Fibroblast of skin of right biceps (primary cell): ENCODE measurements around the gene WNT7A.

Experiments
- DNase-seq: peaks from one replicate; pipeline ENCODE4 v3.0.0-alpha.2; 2013

WNT7A gene

DNA sequence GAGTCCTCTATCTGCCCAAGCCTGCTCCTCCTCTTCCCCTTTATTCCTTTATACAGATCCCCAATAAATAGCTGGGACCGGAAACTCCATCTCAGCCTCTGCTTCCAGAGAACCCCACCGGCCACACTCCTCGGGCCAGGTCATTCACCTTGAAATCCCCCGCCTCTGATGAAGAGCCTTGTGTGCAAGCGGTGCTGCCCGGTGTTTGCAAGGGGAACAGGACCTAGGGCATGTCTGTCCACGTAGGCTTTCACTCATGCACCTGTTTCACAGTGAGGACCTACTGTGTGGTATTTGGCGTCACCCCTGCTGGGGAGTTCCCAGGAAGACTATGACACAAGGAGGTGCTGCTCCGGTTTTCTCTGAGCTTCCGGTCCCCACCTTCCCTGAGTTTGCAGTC is 54.0 kb downstream of the WNT7A start:
- no peak for DNase-seq

GRCh38 chr3:13825311-13825579 is 54.6 kb downstream of the WNT7A start:
- DNase-seq: no peak

GRCh38 chr3:13824521-13825310 is 55.2 kb downstream of the WNT7A start:
- no peak for DNase-seq

DNA sequence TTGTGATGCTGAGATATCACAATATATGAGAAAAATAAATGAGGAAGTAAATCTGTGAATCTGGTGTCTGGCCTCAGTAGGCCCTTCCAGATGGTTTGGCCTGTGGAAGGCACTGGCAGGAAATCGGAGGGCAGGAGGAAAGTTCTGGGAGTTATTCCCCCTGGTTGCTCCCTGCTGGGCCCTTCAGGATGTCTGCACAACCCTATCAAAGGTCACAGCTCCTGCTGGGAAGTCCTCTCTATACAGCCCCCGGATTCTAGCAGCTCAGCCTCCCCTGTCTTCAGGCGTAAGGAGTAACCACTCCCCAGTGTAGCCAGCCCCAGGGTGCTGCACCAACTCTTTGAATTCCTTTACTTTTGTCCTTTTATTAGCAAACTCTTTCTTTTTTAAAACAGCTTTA is 56.2 kb downstream of the WNT7A start:
- no peak for DNase-seq

GRCh38 chr3:13822871-13823585 is 56.8 kb downstream of the WNT7A start:
- DNase-seq: no peak

- peak; percentile 2 for DNase-seq
Measured at GRCh38 chr3:13822042-13822441, 57.8 kb downstream of the WNT7A start.

DNA sequence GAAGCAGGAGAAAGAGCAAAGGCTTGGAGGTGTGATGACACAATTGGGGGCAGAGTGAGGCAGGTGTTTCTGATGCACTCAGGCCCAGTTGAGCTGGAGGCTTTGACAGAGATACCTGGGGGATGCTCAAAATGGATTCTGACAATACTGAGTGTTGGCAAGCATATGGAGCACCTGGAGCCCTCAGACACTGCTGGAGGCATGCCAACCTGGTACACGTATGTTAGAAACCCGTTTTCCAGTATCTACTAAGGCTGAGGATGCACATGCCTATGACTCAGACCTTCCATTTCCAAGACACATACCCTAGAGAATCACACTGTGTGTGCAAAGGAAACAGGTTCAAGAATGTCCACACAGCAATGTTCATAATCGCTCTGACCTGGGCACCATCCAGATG is 58.7 kb downstream of the WNT7A start:
- DNase-seq: no peak

DNA sequence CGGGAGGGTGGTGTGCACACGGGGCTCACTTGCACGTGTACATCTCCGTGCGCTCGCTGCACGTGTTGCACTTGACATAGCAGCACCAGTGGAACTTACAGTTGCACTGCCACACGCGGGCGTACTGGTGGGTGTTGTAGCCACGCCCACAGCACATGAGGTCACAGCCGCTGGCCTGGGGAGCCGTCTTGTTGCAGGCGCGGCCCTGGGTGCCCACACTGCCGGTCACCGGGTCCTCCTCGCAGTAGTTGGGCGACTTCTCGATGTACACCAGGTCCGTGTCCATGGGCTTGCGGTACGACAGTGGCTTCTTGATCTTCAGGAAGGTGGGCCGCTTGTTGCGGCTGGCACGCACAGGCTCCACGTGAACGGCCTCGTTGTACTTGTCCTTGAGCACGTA is 61.0 kb downstream of the WNT7A start:
- no peak for DNase-seq

DNA sequence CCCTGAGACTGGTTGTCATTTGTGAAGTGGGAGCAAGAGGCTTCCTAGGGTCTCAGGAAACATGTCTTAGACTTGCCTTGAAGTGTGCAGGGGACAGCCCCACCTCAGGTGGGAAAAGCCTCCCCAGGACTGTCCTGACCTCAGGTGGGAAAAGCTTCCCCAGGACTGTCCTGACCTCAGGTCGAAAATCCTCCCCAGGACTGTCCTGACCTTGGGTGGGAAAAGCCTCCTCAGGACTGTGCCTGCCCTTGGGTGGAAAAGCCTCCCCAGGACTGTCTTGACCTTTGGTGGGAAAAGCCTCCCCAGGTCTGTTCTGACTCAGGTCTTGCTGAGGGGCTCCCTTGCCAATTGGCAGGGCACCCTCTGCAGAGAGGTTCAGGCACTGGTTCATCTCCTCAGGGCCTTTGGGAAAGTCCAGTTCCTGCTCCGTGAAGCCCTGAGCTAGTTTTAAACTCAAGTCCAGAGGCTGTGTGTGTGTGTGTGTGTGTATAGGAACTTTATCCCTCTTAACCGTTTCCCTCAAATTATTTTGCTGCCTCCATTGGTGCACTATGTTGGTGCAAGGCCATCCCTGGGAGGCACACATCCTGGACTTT is 64.7 kb downstream of the WNT7A start:
- no peak for DNase-seq

- no peak for DNase-seq
Measured at GRCh38 chr3:13812034-13812471, 67.8 kb downstream of the WNT7A start.

DNA sequence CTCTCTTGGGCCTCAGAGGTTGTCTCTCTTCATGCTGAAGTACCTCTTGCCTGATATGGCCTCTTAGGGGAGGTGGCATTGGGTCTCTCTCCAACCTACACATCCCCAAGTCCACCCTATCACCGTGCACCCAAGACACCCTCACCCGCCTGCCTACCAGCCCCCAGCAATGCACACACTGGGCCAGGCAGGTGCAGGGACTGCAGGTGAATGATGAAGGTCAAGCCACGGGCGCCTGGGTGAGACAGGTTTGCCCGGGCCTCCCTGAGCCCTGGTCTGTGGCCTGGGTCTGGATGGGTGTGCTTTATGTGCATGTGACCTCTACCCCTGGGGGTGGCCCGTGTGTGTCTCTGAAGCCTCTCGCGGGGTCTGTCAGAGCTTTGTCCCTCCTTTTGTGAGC is 68.3 kb downstream of the WNT7A start:
- DNase-seq: no peak

GRCh38 chr3:13808550-13808949 is 71.3 kb downstream of the WNT7A start:
- no peak for DNase-seq

DNA sequence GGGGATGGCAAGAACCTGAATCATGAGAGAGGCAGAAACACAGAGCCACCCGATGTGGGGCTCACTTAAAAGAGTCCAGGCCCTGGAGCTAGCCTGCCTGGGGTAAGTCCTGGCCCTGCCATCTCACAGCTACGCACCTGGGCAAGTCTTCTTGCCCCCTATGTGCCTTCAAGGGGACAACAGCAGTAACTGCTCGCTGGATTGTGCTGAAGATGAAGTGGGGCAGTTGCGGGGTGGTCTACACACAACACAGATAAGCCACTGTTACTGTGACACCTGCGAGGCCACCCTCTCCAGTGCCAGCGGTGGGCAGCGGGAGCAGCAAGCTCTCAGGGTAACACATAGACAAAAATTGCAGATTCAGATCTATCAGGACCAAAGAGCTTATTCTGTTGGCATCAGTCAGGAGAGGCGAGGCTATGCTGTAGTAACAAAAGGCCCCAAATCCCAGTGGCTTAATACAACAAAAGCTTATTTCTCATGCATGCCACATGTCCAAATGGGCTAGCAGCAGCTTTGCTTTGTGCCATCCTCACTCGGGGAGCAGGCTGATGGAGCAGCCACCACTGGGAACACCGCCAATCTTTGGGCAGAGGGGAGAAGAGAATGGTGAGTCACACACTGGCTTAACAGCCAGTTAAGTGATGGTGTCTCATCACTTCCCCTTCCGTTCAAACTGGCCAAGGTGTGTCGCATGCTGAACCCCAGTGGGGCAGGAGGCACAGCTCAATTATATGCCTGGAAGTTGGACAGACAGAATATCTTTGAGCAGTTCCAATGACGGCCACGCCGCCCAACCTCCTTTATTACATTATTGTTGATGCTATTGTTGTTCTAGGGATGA is 78.3 kb downstream of the WNT7A start:
- no peak for DNase-seq

DNA sequence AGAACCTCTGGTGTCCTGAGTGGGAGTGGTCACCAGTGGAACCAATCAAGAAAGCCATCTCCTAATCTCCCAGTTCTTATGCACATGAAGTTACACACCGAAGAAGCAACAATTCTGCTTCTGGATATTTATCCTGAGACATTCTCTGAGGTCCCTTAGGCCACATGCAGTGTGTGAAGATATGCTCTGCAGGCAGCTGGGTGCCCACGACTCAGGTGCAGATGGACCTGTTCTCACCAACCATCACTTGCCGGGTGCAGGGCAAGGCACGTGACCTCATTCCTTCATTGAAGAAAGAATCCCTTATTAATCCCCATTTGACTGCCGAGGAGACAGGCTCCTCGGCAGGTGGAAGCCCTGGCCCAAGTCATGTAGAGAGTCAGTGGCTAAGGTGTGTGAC is 79.8 kb downstream of the WNT7A start:
- DNase-seq: no peak

DNA sequence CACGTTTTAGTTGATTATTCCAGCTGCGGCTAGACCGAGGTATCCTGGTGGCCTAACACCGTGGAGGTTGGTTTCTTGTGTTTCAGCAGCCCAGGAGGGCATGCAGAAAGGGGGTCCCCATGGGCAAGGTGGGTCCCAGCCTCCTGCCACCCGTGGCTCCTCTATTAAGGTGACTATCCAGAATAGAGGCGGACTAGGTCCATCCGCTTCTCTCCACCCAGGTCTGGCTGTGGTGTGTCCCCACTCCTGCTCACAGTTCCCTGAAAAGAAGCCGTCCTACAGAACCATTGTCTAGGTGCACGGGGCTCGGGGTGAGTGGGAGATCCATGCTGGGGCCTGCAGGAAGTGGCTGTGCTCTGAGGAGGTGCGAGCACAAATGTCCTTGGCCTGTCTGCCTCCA is 81.5 kb downstream of the WNT7A start:
- no peak for DNase-seq

DNA sequence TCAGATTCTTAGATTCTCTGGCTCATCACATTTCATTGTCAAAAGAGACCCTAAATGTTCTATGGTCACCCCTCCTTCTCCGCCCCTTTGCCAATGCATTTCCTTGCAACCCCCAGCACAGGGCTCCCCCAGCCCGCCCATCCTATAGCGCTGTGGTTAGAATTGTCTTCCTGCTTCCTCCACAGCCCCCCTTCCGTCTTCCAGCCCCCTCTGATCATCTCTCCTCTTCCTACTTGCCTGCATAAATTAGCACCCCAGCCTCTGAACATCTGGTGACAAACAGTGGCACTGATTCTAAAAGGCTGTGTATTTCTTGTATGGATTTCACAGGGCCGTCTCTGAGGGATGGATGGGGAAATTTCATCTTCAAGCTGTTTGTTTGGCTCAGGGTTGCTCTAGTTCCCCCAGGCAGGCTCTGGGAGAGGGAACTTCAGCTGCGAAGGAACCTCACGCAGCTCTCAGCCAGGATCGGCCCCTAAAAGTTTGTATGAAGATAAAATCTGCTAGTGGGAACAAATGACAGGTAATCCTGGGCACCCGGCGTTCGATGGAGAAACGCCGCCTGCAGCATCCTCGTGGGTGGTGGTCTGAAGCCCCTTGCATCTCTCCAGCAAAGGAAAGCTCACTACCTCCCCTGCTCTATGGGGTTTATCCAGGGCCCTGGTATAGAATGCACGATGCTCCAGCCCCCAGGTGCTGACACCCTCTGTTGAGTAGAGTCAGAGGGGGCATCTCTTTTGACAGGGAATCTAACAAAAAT is 83.0 kb downstream of the WNT7A start:
- no peak for DNase-seq

GRCh38 chr3:13795816-13796215 is 84.1 kb downstream of the WNT7A start:
- no peak for DNase-seq

GRCh38 chr3:13794322-13794721 is 85.5 kb downstream of the WNT7A start:
- DNase-seq: no peak

GRCh38 chr3:13793451-13793850 is 86.4 kb downstream of the WNT7A start:
- DNase-seq: no peak

DNA sequence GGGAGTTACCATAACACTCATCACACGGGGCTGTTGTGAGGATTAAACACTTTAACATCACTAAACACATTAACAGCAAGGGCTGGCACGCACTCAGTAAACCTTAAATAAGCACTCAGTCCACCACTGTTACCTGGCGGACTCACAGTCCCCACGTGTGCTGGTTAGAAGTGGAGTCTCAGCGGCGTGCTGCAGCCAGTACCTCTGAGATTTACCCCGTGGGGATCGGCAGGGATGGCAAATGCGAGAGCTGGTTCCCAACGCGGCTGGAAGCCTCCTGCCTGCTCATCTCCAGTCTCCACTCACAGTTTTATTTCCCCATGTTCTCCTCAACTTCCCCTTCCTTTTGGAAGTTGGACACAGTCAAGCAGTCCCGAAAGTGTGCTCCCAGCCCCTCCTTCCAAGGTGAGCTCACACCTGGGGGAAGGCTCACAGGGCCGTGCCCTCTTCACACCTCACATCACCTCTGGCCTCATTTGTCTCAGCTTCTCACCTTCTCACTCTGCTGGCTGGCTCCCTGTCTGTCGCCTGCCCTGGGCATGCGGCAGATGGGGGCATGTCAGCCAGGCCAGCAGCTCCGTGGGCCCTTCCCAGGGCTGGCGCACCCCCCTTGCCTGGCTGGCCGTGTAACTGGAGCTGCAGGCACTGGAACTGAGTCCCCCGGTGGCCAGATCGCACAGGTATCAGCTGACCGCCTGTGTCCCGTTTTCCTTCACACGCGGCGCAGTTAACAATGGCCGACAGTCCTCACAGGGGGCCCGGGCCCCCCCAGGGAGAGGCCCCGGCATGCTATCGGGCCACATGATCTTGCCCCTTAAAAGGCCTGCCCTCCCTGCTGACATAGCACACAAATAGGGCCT is 87.1 kb downstream of the WNT7A start:
- DNase-seq: no peak

- DNase-seq: no peak
Measured at GRCh38 chr3:13792051-13792490, 87.8 kb downstream of the WNT7A start.
